Mesothelial cell of epicardium (in vitro differentiated cells): ENCODE results near the gene PLEKHA7. TPM values are rescaled to one million over a fixed set of nuclear protein-coding genes. Genes with fewer than 3 reads are reported as not detected.

Experiments used
- DNase-seq, 2 experiments: peaks; one replicate each; pipeline ENCODE4 v3.0.0; 2021; ENCODE audit warnings: low spot score in 2 of 2; ENCODE audit not compliant: unreplicated experiment in 2 of 2
- H3K27ac Mint-ChIP-seq: 2 replicates; pipeline ENCODE4 v1.8.0; 2021; ENCODE audit warnings: mixed read lengths
- H3K27me3 Mint-ChIP-seq: 2 replicates; pipeline ENCODE4 v1.8.0; 2021; ENCODE audit warnings: low read depth, mixed read lengths
- H3K36me3 Mint-ChIP-seq: 2 replicates; pipeline ENCODE4 v1.8.0; 2021; ENCODE audit warnings: mixed read lengths
- H3K4me1 Mint-ChIP-seq: 2 replicates; pipeline ENCODE4 v1.8.0; 2021; ENCODE audit warnings: mixed read lengths
- H3K4me3 Mint-ChIP-seq: 2 replicates; pipeline ENCODE4 v1.8.0; 2021; ENCODE audit warnings: mild to moderate bottlenecking, moderate library complexity, mixed read lengths
- H3K9me3 Mint-ChIP-seq: 2 replicates; pipeline ENCODE4 v1.8.0; 2021; ENCODE audit warnings: mixed read lengths
- CTCF ChIP-seq: fragments of 200-600 bp; sonication (generic); IDR thresholded peaks from one replicate; pipeline ENCODE4 v1.5.0; 2021; ENCODE audit warnings: antibody characterized with exemption; ENCODE audit not compliant: unreplicated experiment
- total RNA-seq: library from RNA; stranded (reverse); gene quantifications from 3 replicates; pipeline ENCODE4 v1.2.1, GENCODE V29; 2021

PLEKHA7 gene
- total RNA-seq, 1 donor from 2014 or later = 30.5 TPM

- no peak overlapping the region for H3K4me3 Mint-ChIP-seq
- peaks cover 4% of the 10 kb centered on the region for H3K36me3 Mint-ChIP-seq
- no peak for DNase-seq
- H3K27ac Mint-ChIP-seq = no peak overlapping the region
- no peaks in the 10 kb centered on the region for H3K9me3 Mint-ChIP-seq
- no peaks in the 10 kb centered on the region for H3K4me1 Mint-ChIP-seq
- no peaks in the 10 kb centered on the region for H3K27me3 Mint-ChIP-seq
- no peak for TF ChIP-seq CTCF
These were observed 213.8 kb downstream of the PLEKHA7 start for GRCh38 chr11:16800382-16800781.

- H3K27ac Mint-ChIP-seq = no peak overlapping the region
These were observed 214.3 kb downstream of the PLEKHA7 start for GRCh38 chr11:16799890-16800289.

GRCh38 chr11:16799221-16799620 is 215.0 kb downstream of the PLEKHA7 start:
- Mint-ChIP-seq H3K27ac (no peak overlapping the region), H3K9me3 (no peaks in the 10 kb centered on the region), H3K36me3 (peaks cover 4% of the 10 kb centered on the region), H3K4me3 (no peak overlapping the region), H3K27me3 (no peaks in the 10 kb centered on the region), H3K4me1 (no peaks in the 10 kb centered on the region)
- no peak for TF ChIP-seq CTCF
- no peak for DNase-seq

More at GRCh38 chr11:16799890-16800289, 214.3 kb downstream of the PLEKHA7 start:
- H3K9me3 Mint-ChIP-seq = no peaks in the 10 kb centered on the region
- H3K36me3 Mint-ChIP-seq = peaks cover 4% of the 10 kb centered on the region
- no peaks in the 10 kb centered on the region for H3K27me3 Mint-ChIP-seq
- TF ChIP-seq CTCF = no peak
- no peak overlapping the region for H3K4me3 Mint-ChIP-seq
- DNase-seq = no peak
- H3K4me1 Mint-ChIP-seq = no peaks in the 10 kb centered on the region

- DNase-seq = no peak
- Mint-ChIP-seq H3K4me1 (no peaks in the 10 kb centered on the region), H3K36me3 (peaks cover 7% of the 10 kb centered on the region)
These were observed 216.4 kb downstream of the PLEKHA7 start for GRCh38 chr11:16797776-16798175.

GRCh38 chr11:16796311-16796710 is 217.9 kb downstream of the PLEKHA7 start:
- Mint-ChIP-seq H3K27me3 (no peaks in the 10 kb centered on the region), H3K4me1 (peaks cover 7% of the 10 kb centered on the region), H3K36me3 (peaks cover 7% of the 10 kb centered on the region), H3K9me3 (no peaks in the 10 kb centered on the region), H3K27ac (no peak overlapping the region), H3K4me3 (no peak overlapping the region)
- no peak for TF ChIP-seq CTCF
- DNase-seq = no peak

More at GRCh38 chr11:16797776-16798175, 216.4 kb downstream of the PLEKHA7 start:
- Mint-ChIP-seq H3K4me3 (no peak overlapping the region), H3K27ac (no peak overlapping the region), H3K9me3 (no peaks in the 10 kb centered on the region), H3K27me3 (no peaks in the 10 kb centered on the region)
- no peak for TF ChIP-seq CTCF

- no peak overlapping the region for H3K27ac Mint-ChIP-seq
- H3K9me3 Mint-ChIP-seq = no peaks in the 10 kb centered on the region
- H3K27me3 Mint-ChIP-seq = no peaks in the 10 kb centered on the region
- no peak for DNase-seq
- H3K36me3 Mint-ChIP-seq = peaks cover 7% of the 10 kb centered on the region
- no peak overlapping the region for H3K4me3 Mint-ChIP-seq
- TF ChIP-seq CTCF = no peak
- H3K4me1 Mint-ChIP-seq = peaks cover 7% of the 10 kb centered on the region
These were observed 219.1 kb downstream of the PLEKHA7 start for GRCh38 chr11:16795146-16795545.
